Measurements from ENCODE around the gene CSF3. TPM values are rescaled to one million over a fixed set of nuclear protein-coding genes. Genes with fewer than 3 reads are reported as not detected.

Gene CSF3
- total RNA-seq, 8 experiments from 2014 or later: 0.22 to 2.2 (median 1.3) TPM; not detected in 3

DNA sequence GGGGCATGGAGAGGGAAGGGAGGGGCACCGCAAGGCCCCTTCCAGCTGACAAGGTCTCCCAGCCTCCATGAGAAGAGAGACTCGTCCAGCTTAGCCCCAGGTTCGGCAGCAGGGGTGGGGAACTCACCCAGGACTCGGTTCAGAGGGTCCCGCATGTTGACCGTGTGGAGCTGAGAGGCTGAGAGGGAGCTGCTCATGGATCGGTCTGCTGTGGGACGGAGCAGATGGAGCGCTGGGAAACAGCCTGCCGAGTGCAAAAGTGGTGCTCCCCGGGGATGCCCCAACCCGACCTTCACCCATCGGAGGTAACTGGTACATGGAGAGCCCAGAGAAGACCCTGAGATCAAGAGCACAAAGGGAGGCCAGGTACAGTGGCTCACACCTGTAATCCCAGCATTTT lies 4.9 kb downstream of the CSF3 start:
- WGBS, 10 experiments: 67 to 92% (median 85%) methylated on average over 3 to 6 of the region's 13 CpGs; no CpG with 5 or more reads in 6 of the 10 experiments
- no peak overlapping the region for H3K4me3 ChIP-seq
- in situ Hi-C loops (cut with MboI; ENCODE audit: low pct_unique_long_range_greater_than_20kb in 2 of 9, low sequenced_read_pairs in 9 of 9, unreplicated experiment in 9 of 9): loop anchor here in 3 of 9 experiments (25.0 kb wide), 1 partner anchor 267 kb away; the partner anchor contains the start of gene CDC6 (in 3 of the 3)
- H3K4me1 ChIP-seq (replicated peaks in 1 of 2): peaks cover 2 to 8% of the 10 kb centered on the region in 2 donors
- H3K27ac ChIP-seq: no peak overlapping the region
- ATAC-seq (replicated peaks in 6 of 8): no peak

DNA sequence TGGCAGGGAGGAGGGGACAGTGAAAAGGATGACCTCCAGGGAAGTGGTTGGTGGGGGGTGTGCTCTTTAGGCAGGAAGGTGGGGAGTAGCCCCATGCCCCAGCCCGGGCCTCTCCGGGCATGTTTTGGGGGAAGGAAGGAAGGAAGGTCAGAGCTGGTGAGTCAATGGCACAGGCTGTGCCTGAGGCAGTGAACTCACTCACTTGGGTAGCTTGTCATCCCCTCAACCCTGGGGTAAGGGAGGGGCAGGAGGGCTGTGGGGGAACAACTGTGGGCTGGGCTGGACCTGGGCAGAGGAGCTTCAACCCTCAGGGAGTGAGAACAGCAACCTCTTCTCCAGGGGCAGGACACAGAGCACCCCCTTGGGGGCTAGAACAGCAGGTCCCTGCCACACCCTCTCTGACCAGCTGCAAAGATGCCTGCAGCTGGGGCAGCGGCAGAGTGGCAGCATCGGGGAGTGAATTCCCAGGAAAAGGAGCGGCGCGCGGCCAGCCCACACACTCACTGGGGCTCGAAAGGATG lies 6.3 kb downstream of the CSF3 start:
- Histone ChIP-seq H3K4me1 (replicated peaks in 1 of 2) (peaks cover 2 to 8% of the 10 kb centered on the region in 2 donors), H3K27ac (no peak overlapping the region), H3K4me3 (no peak overlapping the region)
- WGBS, 10 experiments: 60 to 100% (median 91%) methylated on average over 1 to 7 of the region's 9 CpGs; no CpG with 5 or more reads in 5 of the 10 experiments
- ATAC-seq (replicated peaks in 6 of 8): peak in 3 of 8 experiments; percentile 41 to 70 (median 59)
- in situ Hi-C loops (cut with MboI; ENCODE audit: low pct_unique_long_range_greater_than_20kb in 2 of 9, low sequenced_read_pairs in 9 of 9, unreplicated experiment in 9 of 9): loop anchor here in 3 of 9 experiments (25.0 kb wide), 1 partner anchor 266 kb away; the partner anchor contains the start of gene CDC6 (in 3 of the 3)

DNA sequence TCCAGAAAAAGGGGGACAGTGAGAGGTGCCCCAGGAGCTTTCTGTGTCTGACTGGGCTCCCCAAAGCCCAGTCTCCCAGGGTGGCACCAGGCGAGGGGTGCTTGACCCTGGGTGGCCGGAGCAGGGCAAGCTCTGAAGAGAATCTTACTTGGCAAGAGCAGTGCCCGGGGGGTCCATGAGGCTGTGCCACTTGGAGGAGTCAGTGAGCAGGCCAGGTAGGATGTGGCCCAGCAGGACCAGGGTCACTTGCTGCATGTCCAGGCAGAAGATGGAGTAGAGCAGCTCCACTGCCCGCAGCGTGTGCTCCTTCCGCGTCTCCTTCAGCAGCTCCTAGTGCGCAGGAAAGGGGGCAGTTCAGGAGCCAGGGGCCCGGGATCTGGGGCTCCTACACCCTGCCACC lies 7.3 kb downstream of the CSF3 start:
- Histone ChIP-seq H3K27ac (no peak overlapping the region), H3K4me3 (no peak overlapping the region), H3K4me1 (replicated peaks in 1 of 2) (peaks cover 2 to 8% of the 10 kb centered on the region in 2 donors)
- 80 to 100% (median 97%) methylated on average over 1 to 3 of the region's 9 CpGs; no CpG with 5 or more reads in 4 of the 10 experiments for WGBS, 10 experiments
- in situ Hi-C loops (cut with MboI; ENCODE audit: low pct_unique_long_range_greater_than_20kb in 2 of 9, low sequenced_read_pairs in 9 of 9, unreplicated experiment in 9 of 9): loop anchor here in 3 of 9 experiments (25.0 kb wide), 1 partner anchor 265 kb away; the partner anchor contains the start of gene CDC6 (in 3 of the 3)
- no peak for ATAC-seq (replicated peaks in 6 of 8)

DNA sequence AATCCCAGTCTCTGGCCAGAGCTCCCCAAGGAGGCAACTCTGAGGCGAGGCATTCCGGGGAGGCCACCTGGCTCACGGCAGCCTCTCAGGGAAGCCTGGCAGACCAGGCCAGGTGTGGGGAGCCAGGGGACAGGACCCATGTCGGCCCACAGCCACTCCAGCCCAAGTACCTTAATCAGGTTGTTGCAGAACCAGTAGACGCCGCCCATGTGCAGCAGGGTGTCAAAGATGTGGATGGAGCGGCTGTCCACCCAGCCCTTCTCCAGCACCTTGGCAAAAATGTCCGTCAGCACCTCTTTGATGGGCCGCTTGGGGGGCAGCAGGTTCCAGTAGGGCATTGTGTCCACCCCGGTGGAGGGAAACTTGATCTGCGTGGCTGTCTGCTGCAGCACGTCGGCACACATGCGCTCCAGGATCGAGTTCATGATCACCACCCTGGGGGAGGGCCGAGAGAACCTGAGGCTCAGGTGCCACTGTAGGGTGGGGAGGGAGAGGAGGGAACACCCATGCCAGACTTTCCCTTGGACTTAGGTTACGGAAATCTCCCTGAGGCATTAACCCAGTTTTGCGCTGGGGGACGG lies 7.8 kb downstream of the CSF3 start:
- Histone ChIP-seq H3K27ac (no peak overlapping the region), H3K4me1 (replicated peaks in 1 of 2) (peaks cover 2 to 6% of the 10 kb centered on the region in 2 donors), H3K4me3 (no peak overlapping the region)
- WGBS, 10 experiments: 92 to 100% (median 100%) methylated on average over 1 to 5 of the region's 19 CpGs; no CpG with 5 or more reads in 7 of the 10 experiments
- ATAC-seq (replicated peaks in 6 of 8): no peak
- in situ Hi-C loops (cut with MboI; ENCODE audit: low pct_unique_long_range_greater_than_20kb in 2 of 9, low sequenced_read_pairs in 9 of 9, unreplicated experiment in 9 of 9): loop anchor here in 3 of 9 experiments (25.0 kb wide), 1 partner anchor 264 kb away; the partner anchor contains the start of gene CDC6 (in 3 of the 3)

DNA sequence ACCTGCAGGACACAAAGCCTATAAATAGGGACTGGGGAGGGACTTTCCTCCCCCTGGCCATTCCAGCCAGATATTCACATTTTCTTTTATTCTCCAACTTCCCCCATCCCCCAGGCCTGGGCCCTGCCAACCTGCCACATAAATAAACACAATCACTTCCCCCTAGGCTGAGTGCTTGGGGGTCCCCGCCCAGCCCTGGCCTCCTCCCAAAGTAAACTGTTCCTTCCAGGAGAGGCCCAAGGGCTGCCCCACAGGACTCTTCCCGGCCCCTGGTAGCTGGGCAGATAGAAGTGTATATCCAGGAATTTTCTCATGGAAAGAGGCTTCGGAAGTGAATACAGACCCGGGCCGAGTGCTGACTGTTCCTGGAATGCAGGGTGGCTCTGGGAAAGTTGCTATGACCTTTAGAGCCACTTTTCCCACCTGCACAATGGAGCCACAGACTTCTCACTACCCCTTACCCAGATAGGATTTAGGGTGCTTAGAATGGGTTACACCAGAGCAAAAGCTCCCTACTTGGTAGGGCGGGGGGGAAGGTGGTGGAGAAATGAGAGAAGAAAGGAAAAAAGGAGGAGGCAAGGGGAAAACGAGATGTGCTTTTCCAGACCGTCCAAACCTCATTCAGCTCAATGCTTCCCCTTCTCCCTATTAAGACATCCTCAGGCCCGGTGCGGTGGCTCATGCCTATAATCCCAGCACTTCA lies 8.5 kb downstream of the CSF3 start:
- in situ Hi-C loops (cut with MboI; ENCODE audit: low pct_unique_long_range_greater_than_20kb in 2 of 9, low sequenced_read_pairs in 9 of 9, unreplicated experiment in 9 of 9): loop anchor here in 3 of 9 experiments (25.0 kb wide), 1 partner anchor 264 kb away; the partner anchor contains the start of gene CDC6 (in 3 of the 3)
- Histone ChIP-seq H3K4me3 (no peak overlapping the region), H3K4me1 (replicated peaks in 1 of 2) (no peaks in the 10 kb centered on the region), H3K27ac (no peak overlapping the region)
- peak in 2 of 8 experiments; percentile 9 to 75 for ATAC-seq (replicated peaks in 6 of 8)
- 78 to 88% (median 82%) methylated on average over 3 to 7 of the region's 10 CpGs; no CpG with 5 or more reads in 7 of the 10 experiments for WGBS, 10 experiments

DNA sequence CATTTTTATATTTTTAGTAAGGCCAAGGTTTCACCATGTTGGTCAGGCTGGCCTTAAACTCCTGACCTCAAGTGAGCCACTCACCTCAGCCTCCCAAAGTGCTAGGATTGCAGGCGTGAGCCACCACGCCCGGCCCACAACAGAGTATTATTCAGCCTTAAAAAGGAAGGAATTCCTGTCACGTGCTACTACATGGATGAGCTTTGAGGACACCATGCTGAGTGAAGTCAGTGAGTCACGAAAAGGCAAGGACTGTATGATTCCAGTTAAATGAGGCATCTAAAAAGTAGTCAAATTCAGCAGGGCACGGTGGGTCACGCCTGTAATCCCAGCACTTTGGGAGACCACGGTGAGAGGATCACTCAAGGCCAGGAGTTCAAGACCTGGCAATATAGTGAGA lies 9.7 kb downstream of the CSF3 start:
- ATAC-seq (replicated peaks in 6 of 8): no peak
- Histone ChIP-seq H3K4me3 (no peak overlapping the region), H3K27ac (no peak overlapping the region), H3K4me1 (replicated peaks in 1 of 2) (no peaks in the 10 kb centered on the region)
- WGBS, 10 experiments: 64 to 94% (median 90%) methylated on average over 1 to 6 of the region's 8 CpGs; no CpG with 5 or more reads in 2 of the 10 experiments
- in situ Hi-C loops (cut with MboI; ENCODE audit: low pct_unique_long_range_greater_than_20kb in 2 of 9, low sequenced_read_pairs in 9 of 9, unreplicated experiment in 9 of 9): loop anchor here in 3 of 9 experiments (25.0 kb wide), 1 partner anchor 262 kb away; the partner anchor contains the start of gene CDC6 (in 3 of the 3)

DNA sequence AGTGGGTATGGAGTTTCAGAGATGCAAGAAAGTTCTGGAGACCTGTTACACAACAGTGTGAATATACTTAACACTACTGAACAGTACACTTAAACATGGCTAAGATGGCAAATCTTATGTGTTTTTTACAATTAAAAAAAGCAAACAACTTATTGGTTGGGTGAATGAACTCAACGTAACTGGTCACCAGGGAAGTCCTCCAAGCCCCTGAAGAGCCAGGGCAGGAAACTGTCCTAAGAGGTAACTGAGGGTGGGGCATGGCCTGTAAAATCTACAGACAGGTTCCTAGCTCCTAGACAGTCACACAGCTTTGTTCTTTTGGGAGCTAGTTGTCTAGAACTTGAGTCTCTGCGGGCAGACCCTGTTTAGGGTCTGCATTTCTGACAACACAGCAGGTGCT lies 10.3 kb downstream of the CSF3 start:
- ATAC-seq (replicated peaks in 6 of 8): no peak
- no peaks in the 10 kb centered on the region for H3K4me1 ChIP-seq (replicated peaks in 1 of 2)
- in situ Hi-C loops (cut with MboI; ENCODE audit: low pct_unique_long_range_greater_than_20kb in 2 of 9, low sequenced_read_pairs in 9 of 9, unreplicated experiment in 9 of 9): no loop called here
- H3K4me3 ChIP-seq: no peak overlapping the region
- H3K27ac ChIP-seq: no peak overlapping the region
- WGBS, 10 experiments: 100% methylated on average over 1 to 2 of the region's 2 CpGs; no CpG with 5 or more reads in 5 of the 10 experiments

DNA sequence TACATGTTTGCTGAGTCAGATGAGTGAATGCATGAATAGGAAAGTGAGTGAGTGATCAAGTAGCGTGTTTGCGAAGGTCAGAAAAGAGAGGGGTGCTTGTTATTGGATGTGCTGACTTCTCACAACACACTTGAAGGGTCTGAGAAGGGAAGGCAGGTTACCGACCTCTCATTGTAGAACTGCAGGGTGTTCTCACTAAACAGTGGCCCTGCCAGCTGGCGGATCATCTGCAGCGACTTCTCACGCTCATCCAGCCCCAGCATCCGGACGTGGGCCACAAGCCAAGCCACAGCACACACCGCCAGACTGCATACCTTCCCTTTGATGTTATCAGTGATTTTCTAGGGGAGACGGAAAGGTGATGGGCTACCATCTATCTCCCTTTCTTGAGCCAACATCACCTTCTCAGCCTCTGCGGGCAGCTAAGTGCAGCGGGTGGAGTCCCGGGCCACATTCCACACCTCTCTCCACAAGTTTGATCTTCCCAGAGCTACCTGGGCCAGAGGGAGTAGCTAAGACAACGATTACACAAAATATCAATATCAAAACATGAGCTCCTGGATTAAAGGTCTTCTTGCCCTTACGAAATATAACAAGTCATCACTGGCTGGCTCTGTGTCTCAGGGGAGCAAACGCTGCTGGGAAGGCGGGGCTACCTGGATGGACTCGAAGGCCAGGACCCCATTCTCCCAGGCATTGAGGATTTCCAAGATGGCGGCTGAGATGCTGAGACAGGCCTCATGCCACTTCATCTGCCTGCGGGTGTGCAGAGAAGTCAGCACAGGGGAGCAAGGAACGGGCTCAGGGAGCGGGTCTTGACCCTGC lies 11.0 kb downstream of the CSF3 start:
- no peak overlapping the region for H3K4me3 ChIP-seq
- H3K4me1 ChIP-seq (replicated peaks in 1 of 2): no peaks in the 10 kb centered on the region
- in situ Hi-C loops (cut with MboI; ENCODE audit: low pct_unique_long_range_greater_than_20kb in 2 of 9, low sequenced_read_pairs in 9 of 9, unreplicated experiment in 9 of 9): no loop called here
- no peak overlapping the region for H3K27ac ChIP-seq
- WGBS, 10 experiments: 60 to 100% (median 88%) methylated on average over 1 to 14 of the region's 22 CpGs; no CpG with 5 or more reads in 2 of the 10 experiments
- ATAC-seq (replicated peaks in 6 of 8): no peak

DNA sequence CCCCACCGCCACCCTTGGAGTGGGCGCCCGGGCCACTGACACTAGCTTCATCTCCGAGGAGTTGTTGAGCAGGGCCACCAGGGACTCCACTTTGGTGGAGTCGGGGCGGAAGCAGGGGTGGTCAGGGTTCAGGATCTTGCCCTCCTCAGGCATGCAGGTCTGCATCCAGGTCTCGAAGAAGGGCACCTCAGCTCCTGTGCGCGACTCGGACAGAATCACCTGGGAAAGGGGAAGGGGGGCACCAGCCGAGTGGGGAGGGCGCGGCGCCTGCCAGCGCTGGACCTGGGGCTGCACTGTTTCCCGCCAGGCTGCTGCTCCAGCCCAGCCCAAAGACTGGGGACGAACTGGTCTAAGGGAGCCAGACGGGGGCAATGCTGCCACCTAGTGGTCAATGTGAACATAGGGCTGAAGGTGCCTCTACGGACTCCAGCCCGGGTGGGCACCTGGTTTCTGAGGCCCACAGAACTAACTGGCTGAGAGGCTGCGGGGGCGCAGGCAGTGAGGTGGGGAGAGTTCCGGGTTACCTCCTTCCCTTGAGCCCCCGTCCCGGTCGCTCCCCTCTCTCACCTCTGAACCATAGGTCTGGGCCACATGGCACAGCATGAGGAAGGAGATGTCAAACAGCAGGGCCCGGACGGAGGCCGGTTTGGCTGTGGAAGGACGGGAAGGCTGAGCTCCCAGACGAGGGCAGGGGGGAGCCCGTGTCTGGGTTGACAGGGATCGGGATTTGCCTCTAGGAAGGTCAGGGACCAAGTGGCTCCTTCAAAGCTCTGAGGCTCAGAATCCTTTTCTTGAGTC lies 11.8 kb downstream of the CSF3 start:
- no peak overlapping the region for H3K4me3 ChIP-seq
- 7 to 100% (median 20%) methylated on average over 1 to 9 of the region's 33 CpGs; no CpG with 5 or more reads in 2 of the 10 experiments for WGBS, 10 experiments
- in situ Hi-C loops (cut with MboI; ENCODE audit: low pct_unique_long_range_greater_than_20kb in 2 of 9, low sequenced_read_pairs in 9 of 9, unreplicated experiment in 9 of 9): no loop called here
- peak; percentile 88 to 98 (median 94) for ATAC-seq (replicated peaks in 6 of 8)
- no peak overlapping the region for H3K27ac ChIP-seq
- no peaks in the 10 kb centered on the region for H3K4me1 ChIP-seq (replicated peaks in 1 of 2)

DNA sequence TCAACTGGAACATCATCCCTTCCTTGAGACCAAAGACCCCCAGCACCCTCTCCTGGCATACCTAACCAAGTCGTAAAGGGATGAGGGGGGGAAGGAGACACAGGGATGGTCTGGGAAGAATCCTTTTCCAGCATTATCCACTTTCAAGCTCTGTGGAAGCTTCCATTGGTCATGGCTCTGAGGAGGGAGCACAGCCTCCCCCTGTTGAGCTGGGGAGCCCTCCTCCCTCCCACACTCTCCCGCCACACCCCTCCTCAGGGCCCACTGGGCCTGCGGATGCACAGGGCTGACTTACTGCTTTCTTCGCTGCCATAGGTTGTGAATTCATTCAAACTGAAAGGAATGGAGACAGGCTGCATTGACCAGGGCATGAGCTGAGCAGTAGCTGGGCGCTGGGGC lies 12.4 kb downstream of the CSF3 start:
- H3K4me1 ChIP-seq (replicated peaks in 1 of 2): no peaks in the 10 kb centered on the region
- ATAC-seq (replicated peaks in 6 of 8): peak in 4 of 8 experiments; percentile 15 to 33 (median 21)
- no peak overlapping the region for H3K4me3 ChIP-seq
- in situ Hi-C loops (cut with MboI; ENCODE audit: low pct_unique_long_range_greater_than_20kb in 2 of 9, low sequenced_read_pairs in 9 of 9, unreplicated experiment in 9 of 9): no loop called here
- 80 to 100% (median 100%) methylated on average over 1 to 2 of the region's 5 CpGs; no CpG with 5 or more reads in 3 of the 10 experiments for WGBS, 10 experiments
- H3K27ac ChIP-seq: no peak overlapping the region

DNA sequence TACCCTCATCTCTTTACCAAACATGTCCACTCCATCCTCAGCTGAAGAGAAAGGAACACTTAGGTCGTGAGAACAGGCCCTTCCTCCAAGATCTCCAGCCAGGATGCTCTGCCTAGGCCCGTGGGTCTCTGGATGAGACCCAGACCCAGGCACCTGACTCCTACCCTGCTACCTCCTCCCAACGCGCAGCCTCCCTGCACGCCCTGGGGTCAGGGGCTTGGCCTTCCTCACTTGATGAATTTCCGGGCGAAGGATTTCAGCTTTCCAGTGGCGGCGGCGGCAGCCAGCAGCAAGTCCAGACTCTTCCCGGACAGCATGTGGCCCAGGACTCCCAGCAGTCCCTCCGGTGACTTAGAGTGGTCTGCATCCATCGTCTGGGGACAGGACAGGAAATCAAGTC lies 13.4 kb downstream of the CSF3 start:
- in situ Hi-C loops (cut with MboI; ENCODE audit: low pct_unique_long_range_greater_than_20kb in 2 of 9, low sequenced_read_pairs in 9 of 9, unreplicated experiment in 9 of 9): no loop called here
- WGBS, 10 experiments: 60 to 100% (median 95%) methylated on average over 1 to 12 of the region's 13 CpGs; no CpG with 5 or more reads in 3 of the 10 experiments
- H3K27ac ChIP-seq: no peak overlapping the region

DNA sequence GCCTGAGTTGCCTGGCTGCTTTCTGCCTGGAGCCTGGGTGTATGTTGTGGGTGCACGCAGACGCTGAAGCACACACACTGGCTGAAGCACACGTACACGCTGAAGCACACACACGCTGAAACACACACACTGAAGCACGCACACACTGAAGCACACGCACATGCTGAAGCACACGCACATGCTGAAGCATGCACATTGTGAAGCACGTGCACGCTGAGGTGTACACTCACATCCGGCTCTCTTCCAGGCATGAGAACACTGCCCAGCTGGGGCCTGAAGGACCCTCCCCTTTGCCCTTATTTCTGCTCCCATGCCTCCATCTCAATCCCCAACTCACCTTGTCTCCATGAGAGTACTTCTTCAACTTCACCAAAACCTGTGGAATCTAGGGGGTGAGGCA lies 16.5 kb downstream of the CSF3 start:
- no peaks in the 10 kb centered on the region for H3K4me1 ChIP-seq (replicated peaks in 1 of 2)
- no peak overlapping the region for H3K27ac ChIP-seq
- no peak for ATAC-seq (replicated peaks in 6 of 8)
- whole genome bisulfite sequencing, 10 experiments: 90 to 100% (median 97%) methylated on average over 1 to 3 of the region's 11 CpGs; no CpG with 5 or more reads in 6 of the 10 experiments
- in situ Hi-C loops (cut with MboI; ENCODE audit: low pct_unique_long_range_greater_than_20kb in 2 of 9, low sequenced_read_pairs in 9 of 9, unreplicated experiment in 9 of 9): no loop called here
- H3K4me3 ChIP-seq: no peak overlapping the region

More for the DNA sequence above, 13.4 kb downstream of the CSF3 start:
- ATAC-seq (replicated peaks in 6 of 8): no peak
- Histone ChIP-seq H3K4me1 (replicated peaks in 1 of 2) (no peaks in the 10 kb centered on the region), H3K4me3 (no peak overlapping the region)

Data from motor neuron (in vitro differentiated cells).